Neural crest cell (in vitro differentiated cells): ENCODE data around the gene EYS. TPM values are rescaled to one million over a fixed set of nuclear protein-coding genes. Genes with fewer than 3 reads are reported as not detected.

ENCODE experiments used
- DNase-seq: peaks from one replicate; pipeline ENCODE4 v3.0.0; 2021; ENCODE audit warnings: low read depth, mixed read lengths, low spot score
- H3K27ac Mint-ChIP-seq: one replicate; pipeline ENCODE4 v1.8.0; 2021; ENCODE audit warnings: mild to moderate bottlenecking, mixed read lengths; ENCODE audit not compliant: unreplicated experiment
- H3K27me3 Mint-ChIP-seq: 2 replicates; pipeline ENCODE4 v1.8.0; 2021; ENCODE audit warnings: low read depth, mild to moderate bottlenecking, mixed read lengths
- H3K36me3 Mint-ChIP-seq: 2 replicates; pipeline ENCODE4 v1.8.0; 2021; ENCODE audit warnings: low read depth, mild to moderate bottlenecking, mixed read lengths
- H3K4me1 Mint-ChIP-seq: 2 replicates; pipeline ENCODE4 v1.8.0; 2021; ENCODE audit warnings: mixed read lengths
- H3K4me3 Mint-ChIP-seq: one replicate; pipeline ENCODE4 v1.8.0; 2021; ENCODE audit warnings: mild to moderate bottlenecking, mixed read lengths
- H3K9me3 Mint-ChIP-seq: 2 replicates; pipeline ENCODE4 v1.8.0; 2021; ENCODE audit warnings: mixed read lengths
- CTCF ChIP-seq: fragments of 200-600 bp; sonication (generic); conservative IDR thresholded peaks from 2 replicates; pipeline ENCODE4 v1.5.0; 2021; ENCODE audit warnings: antibody characterized with exemption, mild to moderate bottlenecking
- total RNA-seq: library from RNA; stranded (reverse); gene quantifications from 2 replicates; pipeline ENCODE4 v1.2.1, GENCODE V29; 2021

The EYS gene
- total RNA-seq, 1 donor from 2014 or later = 0.40 TPM

GRCh38 chr6:63929111-63929510 is 1777.9 kb downstream of the EYS start:
- Mint-ChIP-seq H3K9me3 (no peaks in the 10 kb centered on the region), H3K4me1 (peaks cover 18% of the 10 kb centered on the region), H3K4me3 (no peak overlapping the region), H3K27ac (no peak overlapping the region), H3K27me3 (no peaks in the 10 kb centered on the region), H3K36me3 (no peaks in the 10 kb centered on the region)
- no peak for DNase-seq
- TF ChIP-seq CTCF = no peak

GRCh38 chr6:63928613-63929012 is 1778.4 kb downstream of the EYS start:
- H3K9me3 Mint-ChIP-seq = no peaks in the 10 kb centered on the region
- H3K27ac Mint-ChIP-seq = no peak overlapping the region
- peaks cover 18% of the 10 kb centered on the region for H3K4me1 Mint-ChIP-seq
- DNase-seq = no peak
- no peak overlapping the region for H3K4me3 Mint-ChIP-seq
- H3K36me3 Mint-ChIP-seq = no peaks in the 10 kb centered on the region
- TF ChIP-seq CTCF = no peak
- no peaks in the 10 kb centered on the region for H3K27me3 Mint-ChIP-seq

- Mint-ChIP-seq H3K27ac (no peak overlapping the region), H3K36me3 (no peaks in the 10 kb centered on the region), H3K4me3 (no peak overlapping the region), H3K9me3 (no peaks in the 10 kb centered on the region), H3K27me3 (no peaks in the 10 kb centered on the region), H3K4me1 (peaks cover 18% of the 10 kb centered on the region)
- no peak for TF ChIP-seq CTCF
- no peak for DNase-seq
Observed at GRCh38 chr6:63926950-63927927, 1779.8 kb downstream of the EYS start.

GRCh38 chr6:63926258-63926780 is 1780.7 kb downstream of the EYS start:
- TF ChIP-seq CTCF = no peak
- H3K27ac Mint-ChIP-seq = no peak overlapping the region

GRCh38 chr6:63923139-63923739 is 1783.8 kb downstream of the EYS start:
- Mint-ChIP-seq H3K4me1 (peaks cover 4% of the 10 kb centered on the region), H3K4me3 (no peak overlapping the region), H3K27ac (no peak overlapping the region), H3K9me3 (no peaks in the 10 kb centered on the region), H3K36me3 (no peaks in the 10 kb centered on the region), H3K27me3 (no peaks in the 10 kb centered on the region)
- TF ChIP-seq CTCF = peak; percentile 82
- no peak for DNase-seq

More at GRCh38 chr6:63926258-63926780, 1780.7 kb downstream of the EYS start:
- Mint-ChIP-seq H3K27me3 (no peaks in the 10 kb centered on the region), H3K4me1 (peaks cover 18% of the 10 kb centered on the region), H3K9me3 (no peaks in the 10 kb centered on the region), H3K4me3 (no peak overlapping the region), H3K36me3 (no peaks in the 10 kb centered on the region)
- DNase-seq = no peak
